PFSK-1 (cell line): ENCODE results near the gene C1orf21.

ENCODE experiments used
- FOXP2 ChIP-seq: optimal IDR thresholded peaks from 2 replicates; pipeline ENCODE3; 2011; ENCODE audit warnings: borderline replicate concordance, control low read depth, inconsistent platforms; ENCODE audit not compliant: insufficient read depth; ENCODE audit errors: extremely low read length, extremely low read depth
- POLR2AphosphoS5 ChIP-seq: IDR thresholded peaks from 2 replicates; pipeline ENCODE4 v1.6.1; 2012; ENCODE audit warnings: low read depth, mild to moderate bottlenecking, control low read depth, low read length, moderate library complexity
- REST ChIP-seq, 2 experiments: IDR thresholded peaks; 2 replicates each; pipeline versions ENCODE4 v1.6.1 to v1.8.0; 2011 to 2012; ENCODE audit warnings: low read depth in 2 of 2, low read length in 2 of 2, control low read depth in 1 of 2, inconsistent platforms in 1 of 2, mild to moderate bottlenecking in 1 of 2, moderate library complexity in 1 of 2; ENCODE audit not compliant: insufficient read depth in 1 of 2
- SIN3A ChIP-seq: IDR thresholded peaks from 2 replicates; pipeline ENCODE4 v1.6.1; 2012; ENCODE audit warnings: mild to moderate bottlenecking, low read length, moderate library complexity, borderline replicate concordance; ENCODE audit not compliant: insufficient read depth
- TAF1 ChIP-seq: IDR thresholded peaks from 2 replicates; pipeline ENCODE4 v1.6.1; 2012; ENCODE audit warnings: low read length, control low read depth, borderline replicate concordance; ENCODE audit not compliant: insufficient read depth

Gene C1orf21

GRCh38 chr1:184625271-184625670, 238.4 kb downstream of the C1orf21 start:
- TF ChIP-seq POLR2AphosphoS5 (no peak), SIN3A (no peak), TAF1 (no peak), REST (IDR thresholded peaks at IDR 0.05; ENCODE audit: insufficient read depth in 1 of 2, low read depth in 2 of 2, low read length in 2 of 2) (no peak), FOXP2 (no peak)

- TF ChIP-seq FOXP2 (no peak), REST (IDR thresholded peaks at IDR 0.05; ENCODE audit: insufficient read depth in 1 of 2, low read depth in 2 of 2, low read length in 2 of 2) (no peak), POLR2AphosphoS5 (no peak), SIN3A (no peak), TAF1 (no peak)
These were observed 239.5 kb downstream of the C1orf21 start for GRCh38 chr1:184626076-184627006.

- no peak for TF ChIP-seq REST (IDR thresholded peaks at IDR 0.05; ENCODE audit: insufficient read depth in 1 of 2, low read depth in 2 of 2, low read length in 2 of 2)
- TF ChIP-seq FOXP2, result no peak
- no peak for TF ChIP-seq TAF1
- TF ChIP-seq SIN3A, result no peak
- TF ChIP-seq POLR2AphosphoS5, result no peak
These were observed 240.1 kb downstream of the C1orf21 start for GRCh38 chr1:184627007-184627341.

- TF ChIP-seq REST (IDR thresholded peaks at IDR 0.05; ENCODE audit: insufficient read depth in 1 of 2, low read depth in 2 of 2, low read length in 2 of 2), result 0 out of 4 replicates have a peak, but pooled peaks of 1 of the 2 experiments have one; percentile 31
- no peak for TF ChIP-seq TAF1
- TF ChIP-seq FOXP2, result no peak
These were observed 242.4 kb downstream of the C1orf21 start for GRCh38 chr1:184629266-184629665.
